ENCODE measurements around the gene ZFHX3. TPM values are rescaled to one million over a fixed set of nuclear protein-coding genes. Genes with fewer than 3 reads are reported as not detected.

Gene ZFHX3
- total and polyA plus RNA-seq, 2 of the 8 experiments (the other 6 are each of a cell fraction or from before 2014, with no cell fraction given), result 0.08 to 0.99 TPM

GRCh38 chr16:72810480-72810879 lies 237.4 kb downstream of the ZFHX3 start:
- WGBS, 2 experiments (ENCODE audit: extremely low coverage in 1 of 2, insufficient coverage in 1 of 2, insufficient read length in 1 of 2, insufficient replicate concordance in 2 of 2, low coverage in 1 of 2, low lambda C conversion rate in 2 of 2, missing lambda C conversion rate in 1 of 2), result 91% methylated on average over 2 of the region's 2 CpGs; no CpG with 5 or more reads in 1 of the 2 experiments
- CTCF ChIA-PET (ENCODE audit: partially characterized antibody), result interaction anchor here (1.4 to 1.9 kb wide), 2 partner anchors 19 to 409 kb away, joined by 3 to 6 read pairs; no protein-coding TSS in a partner anchor
- no peak for DNase-seq (ENCODE audit: low read depth in 1 of 2, low spot score in 2 of 2)
- TF ChIP-seq GTF2F1 (IDR thresholded peaks at IDR 0.05; ENCODE audit: borderline replicate concordance, low read depth, low read length) (no peak), POLR2A (IDR thresholded peaks at IDR 0.05; ENCODE audit: control extremely low read depth in 1 of 2, low read depth in 2 of 2, low read length in 2 of 2) (no peak), RXRA (IDR thresholded peaks at IDR 0.05; ENCODE audit: insufficient read depth, low read depth, low read length) (no peak), USF2 (IDR thresholded peaks at IDR 0.05; ENCODE audit: low read length) (no peak), SP1 (IDR thresholded peaks at IDR 0.05; ENCODE audit: low read depth, low read length) (no peak), YY1 (IDR thresholded peaks at IDR 0.05; ENCODE audit: low read depth, low read length) (no peak), EP300 (IDR thresholded peaks at IDR 0.05; ENCODE audit: borderline replicate concordance in 1 of 2, low read depth in 2 of 2, low read length in 2 of 2) (no peak), POU5F1 (IDR thresholded peaks at IDR 0.05; ENCODE audit: low read depth, low read length) (no peak), ATF2 (IDR thresholded peaks at IDR 0.05; ENCODE audit: low read length) (no peak), CHD2 (IDR thresholded peaks at IDR 0.05; ENCODE audit: low read length) (no peak), SAP30 (IDR thresholded peaks at IDR 0.05; ENCODE audit: insufficient read depth, insufficient replicate concordance, low read length) (no peak)

More at GRCh38 chr16:72810480-72810879, 237.4 kb downstream of the ZFHX3 start:
- no peak overlapping the region for H2BK5ac ChIP-seq (ENCODE audit: low read depth, low read length)
- H2BK15ac ChIP-seq (ENCODE audit: low read length), result no peak overlapping the region
- no peak overlapping the region for H3K56ac ChIP-seq (replicated peaks; ENCODE audit: insufficient read length, low read depth, low read length)
- no peak overlapping the region for H4K91ac ChIP-seq (replicated peaks; ENCODE audit: insufficient read length, low read length)
- no peak overlapping the region for H3K4me2 ChIP-seq (ENCODE audit: insufficient read depth in 1 of 2, low read depth in 2 of 2, low read length in 2 of 2)
- H4K5ac ChIP-seq (ENCODE audit: insufficient read length, low read depth, low read length), result no peak overlapping the region
- H3K4ac ChIP-seq (replicated peaks; ENCODE audit: insufficient read length, low read depth, low read length), result no peak overlapping the region
- H2BK12ac ChIP-seq (ENCODE audit: low read depth, low read length), result no peak overlapping the region
- POLR2A ChIA-PET (ENCODE audit: partially characterized antibody), result no interaction called here
- no peak for FAIRE-seq
- H4K20me1 ChIP-seq (replicated peaks in 1 of 2; ENCODE audit: control insufficient read depth in 1 of 2, insufficient read depth in 2 of 2, low read length in 2 of 2), result peaks cover 0 to 2% of the 10 kb centered on the region in 2 experiments
- H2AFZ ChIP-seq (ENCODE audit: low read length), result no peak overlapping the region
- no peaks in the 10 kb centered on the region for H3K27me3 ChIP-seq (replicated peaks in 1 of 4; ENCODE audit: control insufficient read depth in 3 of 4, extremely low read depth in 1 of 4, insufficient read depth in 3 of 4, low read length in 3 of 4)
- no peaks in the 10 kb centered on the region for H3K79me1 ChIP-seq (ENCODE audit: low read depth, low read length)
- no peak overlapping the region for H3K27ac ChIP-seq (ENCODE audit: low read depth, low read length)
- no peak overlapping the region for H3K18ac ChIP-seq (ENCODE audit: extremely low read depth, low read length)
- H3K23me2 ChIP-seq (ENCODE audit: low read depth, low read length), result no peaks in the 10 kb centered on the region
- no peak overlapping the region for H3K9ac ChIP-seq (replicated peaks in 1 of 4; ENCODE audit: extremely low read depth in 1 of 4, low read depth in 3 of 4, low read length in 3 of 4)
- no peak overlapping the region for H2AK5ac ChIP-seq (ENCODE audit: low read depth, low read length)
- H3K79me2 ChIP-seq (ENCODE audit: control insufficient read depth in 1 of 2, insufficient read depth in 2 of 2, low read length in 2 of 2), result no peaks in the 10 kb centered on the region
- H3K14ac ChIP-seq (ENCODE audit: insufficient read length), result no peak overlapping the region
- no peak overlapping the region for H3K23ac ChIP-seq (ENCODE audit: insufficient read length)
- no peak overlapping the region for H2BK20ac ChIP-seq (ENCODE audit: low read length)
- no peaks in the 10 kb centered on the region for H3K36me3 ChIP-seq (ENCODE audit: control insufficient read depth in 2 of 4, insufficient read depth in 4 of 4, low read length in 3 of 4)
- no peak overlapping the region for H4K8ac ChIP-seq (ENCODE audit: extremely low read depth, insufficient read depth, low read length)
- no peak overlapping the region for H3K4me3 ChIP-seq (ENCODE audit: extremely low read depth in 1 of 4, insufficient read depth in 2 of 4, low read depth in 3 of 4, low read length in 4 of 4)
- no peaks in the 10 kb centered on the region for H3K9me3 ChIP-seq (ENCODE audit: insufficient read depth in 2 of 2, low read depth in 1 of 2, low read length in 1 of 2)
- peaks cover 0 to 5% (median 2%) of the 10 kb centered on the region in 4 experiments; a peak in 3 of 7 replicates for H3K4me1 ChIP-seq (replicated peaks in 1 of 4; ENCODE audit: control insufficient read depth in 3 of 4, insufficient read depth in 4 of 4, low read length in 3 of 4)
- no peak overlapping the region for H2BK120ac ChIP-seq (replicated peaks; ENCODE audit: low read depth, low read length)
